ENCODE results near the gene SNRPD3.
"Not testable (repeated sequence)": the region's sequence is repeated elsewhere in the genome, so short reads cannot be mapped to it uniquely, and the experiment has no call there.

Gene SNRPD3

DNA sequence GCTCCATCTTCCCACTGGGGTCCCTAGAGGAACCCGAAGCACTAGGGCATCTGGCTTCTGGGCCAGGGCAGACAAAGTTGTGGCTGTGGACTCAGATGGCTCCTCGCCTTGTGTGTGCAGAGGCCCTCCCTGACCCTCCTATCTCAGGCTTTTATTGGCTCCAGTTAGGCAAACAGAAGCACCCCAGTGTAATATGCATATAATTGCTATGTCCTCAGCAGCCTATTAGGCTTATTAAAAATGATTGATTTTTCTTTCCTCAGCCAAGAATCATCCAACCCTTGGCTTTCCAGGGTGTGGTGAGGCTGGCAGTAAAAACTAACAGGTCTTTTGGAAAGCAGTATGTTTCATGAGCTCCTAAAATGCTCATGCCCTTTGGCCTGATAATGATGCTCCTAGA, 38.4 kb upstream of the SNRPD3 start:
- H3K4me1 ChIP-seq (ENCODE audit: control insufficient read depth in 1 of 2, insufficient read depth in 2 of 2, low read length in 2 of 2) = peaks cover 23 to 25% of the 10 kb centered on the region in 2 donors
- no peaks in the 10 kb centered on the region for H3K9me3 ChIP-seq (ENCODE audit: control insufficient read depth in 1 of 2, low read length in 2 of 2)
- H3K9ac ChIP-seq (ENCODE audit: low read depth in 1 of 2, low read length in 2 of 2) = no peak overlapping the region
- no peaks in the 10 kb centered on the region for H3K36me3 ChIP-seq (ENCODE audit: control insufficient read depth in 1 of 2, insufficient read depth in 2 of 2, low read length in 2 of 2)
- no peaks in the 10 kb centered on the region for H3K27me3 ChIP-seq (ENCODE audit: control insufficient read depth in 1 of 2, insufficient read depth in 2 of 2, low read length in 2 of 2)
- no peak overlapping the region for H3K27ac ChIP-seq (ENCODE audit: low read depth, low read length)
- H3K4me3 ChIP-seq (ENCODE audit: low read depth in 1 of 2, low read length in 2 of 2) = no peak overlapping the region

DNA sequence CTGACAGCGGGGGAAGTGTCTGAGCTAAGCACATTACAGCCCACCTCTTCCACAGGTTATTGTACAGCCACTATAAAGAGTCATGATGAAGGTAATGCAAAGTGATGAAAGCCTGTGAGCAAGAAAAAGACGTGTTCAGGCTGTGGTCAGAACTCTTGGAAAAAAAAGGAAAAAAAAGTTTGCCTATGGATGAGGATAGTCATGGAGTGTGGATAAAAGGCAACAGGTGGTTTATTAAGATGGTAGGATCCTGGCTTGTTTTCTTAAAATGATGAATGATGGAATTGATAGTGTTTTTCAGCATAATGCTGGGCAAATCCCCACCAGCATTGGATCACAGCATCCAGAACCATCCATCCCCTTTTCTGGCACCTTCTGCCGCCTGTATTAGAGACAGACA, 37.6 kb upstream of the SNRPD3 start:
- no peak overlapping the region for H3K4me3 ChIP-seq (ENCODE audit: low read depth in 1 of 2, low read length in 2 of 2)
- H3K36me3 ChIP-seq (ENCODE audit: control insufficient read depth in 1 of 2, insufficient read depth in 2 of 2, low read length in 2 of 2) = no peaks in the 10 kb centered on the region
- no peak overlapping the region for H3K9ac ChIP-seq (ENCODE audit: low read depth in 1 of 2, low read length in 2 of 2)
- H3K4me1 ChIP-seq (ENCODE audit: control insufficient read depth in 1 of 2, insufficient read depth in 2 of 2, low read length in 2 of 2) = peaks cover 21 to 22% of the 10 kb centered on the region in 2 donors
- no peaks in the 10 kb centered on the region for H3K27me3 ChIP-seq (ENCODE audit: control insufficient read depth in 1 of 2, insufficient read depth in 2 of 2, low read length in 2 of 2)
- H3K27ac ChIP-seq (ENCODE audit: low read depth, low read length) = no peak overlapping the region
- no peaks in the 10 kb centered on the region for H3K9me3 ChIP-seq (ENCODE audit: control insufficient read depth in 1 of 2, low read length in 2 of 2)

DNA sequence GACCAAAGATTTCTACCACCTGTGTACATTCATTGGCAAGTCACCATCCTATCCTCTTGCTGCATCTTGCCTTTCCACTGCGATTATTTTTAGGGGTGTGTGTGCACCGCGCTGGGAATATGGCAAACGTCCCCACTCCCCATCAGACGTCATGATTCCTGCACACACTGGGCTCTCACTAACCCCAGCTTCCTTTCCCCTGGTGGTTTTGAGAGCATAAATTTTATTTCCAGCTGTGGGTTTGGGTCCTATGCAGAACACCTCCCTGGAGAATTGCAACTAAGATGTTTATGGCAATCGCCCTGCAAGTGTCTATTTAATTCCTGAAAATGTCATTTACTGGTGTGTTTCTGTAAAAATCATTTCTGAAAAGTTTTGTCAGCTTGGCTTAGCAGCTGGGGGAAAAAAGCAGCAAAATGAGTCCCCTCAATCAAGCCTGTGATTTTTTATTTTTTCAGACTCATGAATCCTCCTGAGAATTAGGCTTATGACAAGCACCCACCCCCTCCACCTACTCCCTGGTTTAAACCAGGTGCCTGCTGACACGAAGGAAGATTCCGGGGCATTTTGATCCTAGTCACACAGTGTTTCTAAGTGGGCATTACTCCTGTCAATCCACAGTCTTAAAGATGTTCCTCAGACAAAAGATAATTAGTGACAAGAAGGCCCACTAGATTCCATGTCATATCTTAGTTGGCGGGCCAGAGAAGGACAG, 36.9 kb upstream of the SNRPD3 start:
- H3K9ac ChIP-seq (ENCODE audit: low read depth in 1 of 2, low read length in 2 of 2) = no peak overlapping the region
- H3K4me3 ChIP-seq (ENCODE audit: low read depth in 1 of 2, low read length in 2 of 2) = no peak overlapping the region
- peaks cover 18 to 19% of the 10 kb centered on the region in 2 donors for H3K4me1 ChIP-seq (ENCODE audit: control insufficient read depth in 1 of 2, insufficient read depth in 2 of 2, low read length in 2 of 2)
- no peaks in the 10 kb centered on the region for H3K36me3 ChIP-seq (ENCODE audit: control insufficient read depth in 1 of 2, insufficient read depth in 2 of 2, low read length in 2 of 2)
- no peaks in the 10 kb centered on the region for H3K27me3 ChIP-seq (ENCODE audit: control insufficient read depth in 1 of 2, insufficient read depth in 2 of 2, low read length in 2 of 2)
- no peaks in the 10 kb centered on the region for H3K9me3 ChIP-seq (ENCODE audit: control insufficient read depth in 1 of 2, low read length in 2 of 2)
- H3K27ac ChIP-seq (ENCODE audit: low read depth, low read length) = no peak overlapping the region

DNA sequence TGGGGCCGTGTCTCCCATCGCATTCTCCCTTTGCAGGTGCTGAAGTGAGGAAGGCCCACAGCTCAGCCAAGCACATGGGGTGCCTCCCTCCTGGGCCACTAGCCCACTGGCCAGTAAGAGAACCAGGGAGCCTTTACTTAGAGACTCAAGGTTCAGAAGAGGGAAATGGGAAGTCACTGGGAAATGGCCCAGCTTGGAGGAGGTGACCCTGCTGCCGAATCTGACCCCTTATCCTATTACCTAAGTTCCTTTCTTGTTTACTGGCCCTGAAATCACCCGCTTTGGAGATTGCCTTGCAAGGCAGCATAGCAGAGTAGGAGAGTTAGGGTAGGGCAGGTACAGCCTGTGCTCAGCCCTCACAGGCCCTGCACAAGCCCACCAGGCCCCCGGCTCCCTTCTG, 36.3 kb upstream of the SNRPD3 start:
- H3K36me3 ChIP-seq (ENCODE audit: control insufficient read depth in 1 of 2, insufficient read depth in 2 of 2, low read length in 2 of 2) = no peaks in the 10 kb centered on the region
- H3K4me3 ChIP-seq (ENCODE audit: low read depth in 1 of 2, low read length in 2 of 2) = no peak overlapping the region
- no peak overlapping the region for H3K27ac ChIP-seq (ENCODE audit: low read depth, low read length)
- H3K27me3 ChIP-seq (ENCODE audit: control insufficient read depth in 1 of 2, insufficient read depth in 2 of 2, low read length in 2 of 2) = no peaks in the 10 kb centered on the region
- peaks cover 12 to 13% of the 10 kb centered on the region in 2 donors for H3K4me1 ChIP-seq (ENCODE audit: control insufficient read depth in 1 of 2, insufficient read depth in 2 of 2, low read length in 2 of 2)
- no peak overlapping the region for H3K9ac ChIP-seq (ENCODE audit: low read depth in 1 of 2, low read length in 2 of 2)
- H3K9me3 ChIP-seq (ENCODE audit: control insufficient read depth in 1 of 2, low read length in 2 of 2) = no peaks in the 10 kb centered on the region

DNA sequence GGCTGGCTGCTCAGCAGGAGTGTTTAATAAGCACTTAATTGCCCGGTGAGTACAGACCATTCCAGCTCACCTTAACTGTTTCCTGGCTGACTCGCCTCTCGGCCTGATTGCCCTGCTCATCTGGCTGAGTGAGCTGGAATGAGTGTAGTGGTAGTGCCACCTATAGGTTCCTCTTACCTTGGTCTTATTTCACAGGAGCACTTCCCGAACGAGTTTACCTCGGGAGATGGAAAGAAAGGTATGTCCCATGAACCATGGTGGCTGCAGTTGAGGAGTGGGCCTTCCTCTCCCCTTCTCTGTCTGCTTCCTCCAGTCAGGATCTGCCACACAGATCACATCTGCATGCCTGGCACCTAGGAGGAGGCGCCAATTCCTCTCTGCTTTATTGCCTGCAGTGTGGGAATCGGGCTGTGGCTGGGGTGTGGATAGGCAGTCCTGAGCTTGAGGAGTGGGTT, 34.0 kb upstream of the SNRPD3 start:
- Histone ChIP-seq H3K9ac (ENCODE audit: low read depth in 1 of 2, low read length in 2 of 2) (no peak overlapping the region), H3K27ac (ENCODE audit: low read depth, low read length) (no peak overlapping the region), H3K9me3 (ENCODE audit: control insufficient read depth in 1 of 2, low read length in 2 of 2) (no peaks in the 10 kb centered on the region), H3K36me3 (ENCODE audit: control insufficient read depth in 1 of 2, insufficient read depth in 2 of 2, low read length in 2 of 2) (no peaks in the 10 kb centered on the region), H3K27me3 (ENCODE audit: control insufficient read depth in 1 of 2, insufficient read depth in 2 of 2, low read length in 2 of 2) (no peaks in the 10 kb centered on the region), H3K4me3 (ENCODE audit: low read depth in 1 of 2, low read length in 2 of 2) (peak overlapping the region in 1 of 2 donors; percentile 10), H3K4me1 (ENCODE audit: control insufficient read depth in 1 of 2, insufficient read depth in 2 of 2, low read length in 2 of 2) (peaks cover 0 to 9% of the 10 kb centered on the region in 2 donors)

DNA sequence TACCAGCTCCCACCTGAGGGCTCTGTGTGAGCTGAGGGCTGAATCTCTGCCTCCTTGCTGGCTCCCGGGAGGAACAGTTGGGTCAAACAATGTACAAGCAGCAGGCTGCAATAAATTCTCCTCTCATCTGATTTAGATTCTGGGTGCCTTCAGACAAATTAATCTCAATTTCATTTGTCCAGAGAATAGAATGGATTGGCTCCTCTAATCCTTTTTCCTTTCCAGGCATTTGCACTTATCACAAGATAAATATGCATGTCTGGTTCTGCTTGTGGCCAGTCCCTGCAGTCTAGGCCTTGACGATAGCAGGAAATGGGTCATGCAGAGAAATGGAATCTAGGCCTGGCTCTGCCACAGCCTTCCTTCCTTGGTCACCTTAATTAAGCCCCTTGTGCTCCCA, 31.9 kb upstream of the SNRPD3 start:
- H3K4me3 ChIP-seq (ENCODE audit: low read depth in 1 of 2, low read length in 2 of 2) = no peak overlapping the region
- no peaks in the 10 kb centered on the region for H3K36me3 ChIP-seq (ENCODE audit: control insufficient read depth in 1 of 2, insufficient read depth in 2 of 2, low read length in 2 of 2)
- H3K27me3 ChIP-seq (ENCODE audit: control insufficient read depth in 1 of 2, insufficient read depth in 2 of 2, low read length in 2 of 2) = no peaks in the 10 kb centered on the region
- no peak overlapping the region for H3K27ac ChIP-seq (ENCODE audit: low read depth, low read length)
- H3K4me1 ChIP-seq (ENCODE audit: control insufficient read depth in 1 of 2, insufficient read depth in 2 of 2, low read length in 2 of 2) = peaks cover 0 to 6% of the 10 kb centered on the region in 2 donors
- H3K9me3 ChIP-seq (ENCODE audit: control insufficient read depth in 1 of 2, low read length in 2 of 2) = no peaks in the 10 kb centered on the region
- no peak overlapping the region for H3K9ac ChIP-seq (ENCODE audit: low read depth in 1 of 2, low read length in 2 of 2)

DNA sequence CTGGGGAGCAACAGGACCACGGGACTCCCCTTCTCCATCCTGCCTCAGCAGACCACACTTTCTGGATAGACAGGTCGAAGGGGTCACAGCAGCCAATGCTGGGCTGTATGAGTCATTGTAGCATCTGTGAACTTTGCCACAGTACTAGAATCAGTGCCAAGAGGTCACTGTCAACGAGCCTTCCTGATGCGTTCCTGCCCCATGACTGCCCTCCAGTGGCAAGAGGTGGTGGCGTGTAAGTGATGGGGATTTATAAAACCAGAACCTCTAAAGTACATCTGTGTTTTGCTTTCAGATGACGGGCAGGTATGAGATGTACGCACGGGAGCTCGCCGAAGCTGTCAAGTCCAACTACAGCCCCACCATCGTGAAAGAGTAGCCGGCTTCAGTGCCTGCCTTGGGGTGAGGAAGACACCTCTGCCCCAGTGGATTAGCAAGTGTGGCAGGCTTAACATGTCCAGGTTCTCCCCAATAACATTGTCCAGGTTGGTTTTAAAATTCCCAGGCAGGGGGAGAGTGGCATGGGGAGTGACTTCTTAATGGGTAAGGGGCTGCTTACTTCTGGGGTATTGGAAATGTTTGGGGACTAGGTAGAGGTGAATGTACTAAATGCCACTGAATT, 30.3 kb upstream of the SNRPD3 start:
- Histone ChIP-seq H3K4me3 (ENCODE audit: low read depth in 1 of 2, low read length in 2 of 2) (no peak overlapping the region), H3K9ac (ENCODE audit: low read depth in 1 of 2, low read length in 2 of 2) (no peak overlapping the region), H3K4me1 (ENCODE audit: control insufficient read depth in 1 of 2, insufficient read depth in 2 of 2, low read length in 2 of 2) (peaks cover 0 to 6% of the 10 kb centered on the region in 2 donors), H3K9me3 (ENCODE audit: control insufficient read depth in 1 of 2, low read length in 2 of 2) (no peaks in the 10 kb centered on the region), H3K27ac (ENCODE audit: low read depth, low read length) (no peak overlapping the region), H3K36me3 (ENCODE audit: control insufficient read depth in 1 of 2, insufficient read depth in 2 of 2, low read length in 2 of 2) (no peaks in the 10 kb centered on the region), H3K27me3 (ENCODE audit: control insufficient read depth in 1 of 2, insufficient read depth in 2 of 2, low read length in 2 of 2) (no peaks in the 10 kb centered on the region)

DNA sequence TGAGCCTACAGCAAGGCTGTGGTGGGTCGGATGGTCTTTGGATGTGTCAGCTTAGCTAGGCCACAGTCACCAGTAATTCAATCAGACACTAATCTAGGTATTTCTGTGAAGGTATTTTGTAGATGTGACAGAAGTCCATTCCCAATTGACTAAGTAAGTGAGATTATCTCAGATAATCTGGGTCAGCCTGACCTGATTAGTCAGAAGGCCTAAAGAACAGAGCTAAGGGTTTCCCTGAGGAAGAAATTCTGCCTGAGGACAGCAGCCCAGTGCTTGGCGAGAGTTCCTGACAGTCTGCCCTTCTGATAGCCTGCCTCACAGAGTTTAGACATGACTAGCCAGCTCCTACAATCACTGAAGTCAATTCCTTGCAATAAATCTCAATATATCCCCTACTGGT, 29.6 kb upstream of the SNRPD3 start:
- no peaks in the 10 kb centered on the region for H3K9me3 ChIP-seq (ENCODE audit: control insufficient read depth in 1 of 2, low read length in 2 of 2)
- H3K9ac ChIP-seq (ENCODE audit: low read depth in 1 of 2, low read length in 2 of 2) = no peak overlapping the region
- no peaks in the 10 kb centered on the region for H3K36me3 ChIP-seq (ENCODE audit: control insufficient read depth in 1 of 2, insufficient read depth in 2 of 2, low read length in 2 of 2)
- no peak overlapping the region for H3K4me3 ChIP-seq (ENCODE audit: low read depth in 1 of 2, low read length in 2 of 2)
- H3K27me3 ChIP-seq (ENCODE audit: control insufficient read depth in 1 of 2, insufficient read depth in 2 of 2, low read length in 2 of 2) = no peaks in the 10 kb centered on the region
- H3K4me1 ChIP-seq (ENCODE audit: control insufficient read depth in 1 of 2, insufficient read depth in 2 of 2, low read length in 2 of 2) = peaks cover 0 to 8% of the 10 kb centered on the region in 2 donors
- H3K27ac ChIP-seq (ENCODE audit: low read depth, low read length) = no peak overlapping the region

DNA sequence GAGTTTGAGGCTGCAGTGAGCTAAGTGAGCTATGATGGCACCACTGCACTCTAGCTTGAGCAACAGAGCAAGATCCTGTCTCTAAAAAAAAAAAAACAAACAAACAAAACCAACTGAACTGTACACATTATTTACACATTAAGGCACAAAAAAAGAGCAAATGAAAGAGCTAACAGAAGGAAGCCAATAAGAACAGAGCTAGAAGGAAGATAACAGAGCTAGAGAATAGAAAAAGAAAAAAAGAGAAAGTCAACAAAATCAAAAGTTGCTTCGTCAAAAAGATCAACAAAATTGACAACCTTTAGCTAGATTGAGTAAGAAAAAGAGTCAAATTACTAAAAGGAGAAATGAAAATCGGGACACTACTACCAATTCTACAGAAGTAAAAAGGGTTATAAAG, 25.9 kb upstream of the SNRPD3 start:
- H3K9ac ChIP-seq (ENCODE audit: low read depth in 1 of 2, low read length in 2 of 2) = no peak overlapping the region
- peaks cover 9 to 11% of the 10 kb centered on the region in 2 donors for H3K4me1 ChIP-seq (ENCODE audit: control insufficient read depth in 1 of 2, insufficient read depth in 2 of 2, low read length in 2 of 2)
- H3K27me3 ChIP-seq (ENCODE audit: control insufficient read depth in 1 of 2, insufficient read depth in 2 of 2, low read length in 2 of 2) = no peaks in the 10 kb centered on the region
- H3K9me3 ChIP-seq (ENCODE audit: control insufficient read depth in 1 of 2, low read length in 2 of 2) = no peaks in the 10 kb centered on the region
- no peak overlapping the region for H3K27ac ChIP-seq (ENCODE audit: low read depth, low read length)
- H3K36me3 ChIP-seq (ENCODE audit: control insufficient read depth in 1 of 2, insufficient read depth in 2 of 2, low read length in 2 of 2) = no peaks in the 10 kb centered on the region
- no peak overlapping the region for H3K4me3 ChIP-seq (ENCODE audit: low read depth in 1 of 2, low read length in 2 of 2)

DNA sequence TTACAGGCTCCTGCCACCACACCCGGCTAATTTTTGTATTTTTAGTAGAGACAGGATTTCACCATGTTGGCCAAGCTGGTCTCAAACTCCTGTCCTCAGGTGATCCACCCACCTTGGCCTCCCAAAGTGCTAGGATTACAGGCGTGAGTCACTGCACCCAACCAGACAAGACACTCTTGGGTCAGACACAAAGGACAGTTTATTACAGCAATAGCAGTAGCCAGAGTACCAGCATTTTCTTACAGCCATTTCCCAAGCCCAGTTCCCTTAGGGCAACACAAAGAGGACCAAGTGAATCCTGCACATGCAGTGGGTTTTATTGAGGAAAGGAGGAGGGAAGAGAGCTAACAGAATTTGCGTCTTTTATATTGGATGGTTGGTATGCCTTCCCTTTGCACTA, 24.8 kb upstream of the SNRPD3 start:
- not testable (repeated sequence) for H3K9ac ChIP-seq (ENCODE audit: low read depth in 1 of 2, low read length in 2 of 2); H3K27ac ChIP-seq (ENCODE audit: low read depth, low read length); H3K36me3 ChIP-seq (ENCODE audit: control insufficient read depth in 1 of 2, insufficient read depth in 2 of 2, low read length in 2 of 2); H3K4me3 ChIP-seq (ENCODE audit: low read depth in 1 of 2, low read length in 2 of 2); H3K27me3 ChIP-seq (ENCODE audit: control insufficient read depth in 1 of 2, insufficient read depth in 2 of 2, low read length in 2 of 2); H3K9me3 ChIP-seq (ENCODE audit: control insufficient read depth in 1 of 2, low read length in 2 of 2)
- H3K4me1 ChIP-seq (ENCODE audit: control insufficient read depth in 1 of 2, insufficient read depth in 2 of 2, low read length in 2 of 2) = peaks cover 5 to 12% of the 10 kb centered on the region in 2 donors

Data from duodenal mucosa (tissue), 2 donors.